HG02981 (cell line): Measurements from ENCODE around the gene LTB4R.

Experiments
- ATAC-seq: cut with Tn5 transposase; IDR thresholded peaks from one replicate; pipeline ENCODE4 v1.9.1; 2021; ENCODE audit warnings: mild to moderate bottlenecking, moderate library complexity; ENCODE audit not compliant: unreplicated experiment

LTB4R gene

GRCh38 chr14:24299255-24300191 is 11.8 kb upstream of the LTB4R start, which contains the start of the genes DHRS1 and NOP9:
DHRS1 (minus strand) TSS chr14:24299780; CDS start chr14:24299106, 674 bp downstream.
NOP9 (plus strand) TSS chr14:24299850; CDS start chr14:24299955, 105 bp downstream.
- ATAC-seq, result peak; percentile 63

GRCh38 chr14:24300326-24300980 is 10.8 kb upstream of the LTB4R start:
- no peak for ATAC-seq

GRCh38 chr14:24304019-24304387 is 7.3 kb upstream of the LTB4R start:
- ATAC-seq, result no peak

GRCh38 chr14:24307156-24307574 is 4.1 kb upstream of the LTB4R start:
- no peak for ATAC-seq

GRCh38 chr14:24307575-24308341 is 3.5 kb upstream of the LTB4R start, which contains the start of gene CIDEB:
CIDEB (minus strand) TSS chr14:24307977; CDS start chr14:24307858, 119 bp downstream.
- no peak for ATAC-seq

- ATAC-seq, result no peak
These were observed 2.8 kb upstream of the LTB4R start for GRCh38 chr14:24308342-24309124.

- no peak for ATAC-seq
These were observed 1.6 kb upstream of the LTB4R start, which contains the start of gene LTB4R2 for GRCh38 chr14:24309538-24310264. LTB4R2 (plus strand) TSS chr14:24310140; CDS start chr14:24310665, 525 bp downstream.

- no peak for ATAC-seq
These were observed 1.0 kb upstream of the LTB4R start for GRCh38 chr14:24310265-24310645.

- ATAC-seq, result no peak
These were observed 724 bp downstream of the LTB4R start for GRCh38 chr14:24311837-24312615.

- ATAC-seq, result no peak
These were observed 1.6 kb downstream of the LTB4R start for GRCh38 chr14:24312736-24313507.

GRCh38 chr14:24313913-24314312 is 2.6 kb downstream of the LTB4R start:
- no peak for ATAC-seq

GRCh38 chr14:24314377-24315193 is 3.3 kb downstream of the LTB4R start:
- no peak for ATAC-seq

- no peak for ATAC-seq
These were observed 4.0 kb downstream of the LTB4R start for GRCh38 chr14:24315243-24315806.

GRCh38 chr14:24315807-24316596 is 4.7 kb downstream of the LTB4R start:
- ATAC-seq, result no peak

- ATAC-seq, result no peak
These were observed 5.3 kb downstream of the LTB4R start for GRCh38 chr14:24316597-24316950.
